Activated naive CD8-positive, alpha-beta T cell treated with anti-CD3 and anti-CD28 coated beads, Interleukin-2, amount 10 ng/mL, durations not matched to agents 7 days and 5 days (primary cell): ENCODE results near the gene PDE4D. TPM values are rescaled to one million over a fixed set of nuclear protein-coding genes. Genes with fewer than 3 reads are reported as not detected.
"Not testable (repeated sequence)": the region's sequence is repeated elsewhere in the genome, so short reads cannot be mapped to it uniquely, and the experiment has no call there.

Experiments
- ATAC-seq: fragments of 150-1000 bp; cut with Tn5 transposase; one replicate; pipeline ENCODE4 v1.10.0; 2021; ENCODE audit warnings: low read depth, moderate library complexity
- POLR2A ChIA-PET: fragments of 350-600 bp; sonication (Branson Sonifier 250); formaldehyde crosslinking; loops from one replicate; lab custom pipeline; 2021; ENCODE audit warnings: antibody characterized with exemption; lab: Charles Lee
- DNase-seq: peaks from one replicate; pipeline ENCODE4 v3.0.0; 2021
- H3K27ac Mint-ChIP-seq: one replicate; pipeline ENCODE4 v1.8.0; 2022; ENCODE audit warnings: mild to moderate bottlenecking, mixed read lengths
- H3K27me3 Mint-ChIP-seq: one replicate; pipeline ENCODE4 v1.8.0; 2022; ENCODE audit warnings: mild to moderate bottlenecking, moderate library complexity, mixed read lengths
- H3K36me3 Mint-ChIP-seq: one replicate; pipeline ENCODE4 v1.8.0; 2021; ENCODE audit warnings: mild to moderate bottlenecking, mixed read lengths
- H3K4me1 Mint-ChIP-seq: one replicate; pipeline ENCODE4 v1.8.0; 2021; ENCODE audit warnings: mixed read lengths
- H3K4me3 Mint-ChIP-seq: one replicate; pipeline ENCODE4 v1.8.0; 2022; ENCODE audit warnings: mild to moderate bottlenecking, moderate library complexity, mixed read lengths
- H3K9me3 Mint-ChIP-seq: one replicate; pipeline ENCODE4 v1.8.0; 2021; ENCODE audit warnings: mixed read lengths
- total RNA-seq, 2 experiments: library from RNA; stranded (reverse); gene quantifications; one replicate each; pipeline ENCODE4 v1.2.3, GENCODE V29; 2021

PDE4D gene
- total RNA-seq, 2 experiments from 2014 or later = 65.1 to 67.1 TPM

DNA sequence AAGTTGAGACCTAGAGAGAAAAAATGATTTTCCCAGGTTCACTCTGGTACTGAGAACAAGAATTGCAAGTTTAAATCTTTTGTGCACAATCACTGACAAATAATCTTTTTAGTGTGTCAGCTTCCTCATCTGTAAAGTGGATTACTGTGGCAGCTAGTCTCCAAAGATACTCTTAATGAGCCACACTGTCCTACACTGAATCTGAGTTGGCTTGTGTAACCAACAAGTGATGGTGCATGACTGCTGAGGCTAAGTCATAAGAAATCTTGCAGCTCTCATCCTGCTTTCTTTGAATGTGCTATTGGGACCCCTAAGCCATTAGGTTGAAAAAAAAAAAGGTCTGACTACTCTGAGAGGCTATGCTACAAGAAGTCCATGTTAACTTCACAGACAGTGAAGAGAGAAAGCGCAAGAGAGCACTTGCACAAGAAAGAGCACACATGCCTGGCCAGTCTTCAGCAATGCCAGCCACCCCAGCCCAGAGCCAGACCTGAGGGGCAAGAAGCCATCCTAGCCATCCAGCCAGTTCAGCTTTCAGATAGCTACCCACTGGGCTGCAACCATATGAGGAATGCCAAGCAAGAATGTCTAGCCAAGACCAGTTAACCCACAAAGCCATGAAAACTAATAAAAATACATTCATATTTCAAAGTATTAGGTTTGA is 891.2 kb downstream of the PDE4D start:
- ATAC-seq = no peak
- no peak for DNase-seq
- Mint-ChIP-seq H3K9me3 (no peaks in the 10 kb centered on the region), H3K27me3 (no peaks in the 10 kb centered on the region), H3K4me3 (no peak overlapping the region), H3K4me1 (peaks cover 40% of the 10 kb centered on the region), H3K36me3 (peaks cover 26% of the 10 kb centered on the region), H3K27ac (no peak overlapping the region)
- POLR2A ChIA-PET = no interaction called here

DNA sequence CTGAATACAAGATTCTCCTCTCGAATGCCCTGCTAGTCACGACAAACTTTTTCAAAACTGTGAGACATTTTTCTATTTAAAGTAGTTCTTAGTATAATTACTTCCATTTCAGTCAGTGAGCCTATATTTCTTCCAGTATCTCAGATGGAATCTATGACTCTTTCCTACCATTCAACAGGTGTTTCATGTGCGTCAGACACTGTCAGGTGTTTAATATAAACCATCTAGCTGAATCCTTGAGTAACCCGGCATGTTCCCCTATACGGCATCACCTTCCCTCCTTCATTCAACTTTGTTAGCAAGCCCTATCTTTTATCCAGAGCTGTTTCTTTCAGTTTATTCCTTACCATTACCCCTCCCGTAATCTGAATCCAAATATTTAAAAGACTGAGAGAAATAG is 891.8 kb downstream of the PDE4D start:
- Mint-ChIP-seq H3K4me1 (peaks cover 40% of the 10 kb centered on the region), H3K27ac (no peak overlapping the region), H3K27me3 (no peaks in the 10 kb centered on the region), H3K4me3 (no peak overlapping the region), H3K36me3 (peaks cover 26% of the 10 kb centered on the region), H3K9me3 (no peaks in the 10 kb centered on the region)
- ATAC-seq (no peak), DNase-seq (no peak)
- POLR2A ChIA-PET = no interaction called here

DNA sequence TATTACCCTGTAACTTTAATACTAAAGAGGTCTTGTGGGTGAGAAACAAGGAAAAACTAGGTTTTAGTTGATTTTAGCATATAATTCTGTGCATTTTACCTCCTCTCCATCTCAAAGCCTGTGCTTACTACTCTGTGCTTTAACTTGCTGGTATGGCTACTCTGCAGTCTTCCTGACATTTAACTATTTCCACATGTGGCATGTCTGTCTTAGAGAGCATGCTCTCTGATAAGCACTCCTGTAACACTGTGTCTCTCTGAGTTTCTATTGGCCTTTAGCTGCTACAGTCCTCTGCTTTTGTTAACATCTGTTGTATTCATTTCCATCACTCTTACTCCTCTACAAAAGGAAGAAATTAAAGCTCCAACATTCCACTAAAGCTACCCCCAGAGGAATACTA is 892.4 kb downstream of the PDE4D start:
- Mint-ChIP-seq H3K4me3 (no peak overlapping the region), H3K36me3 (peaks cover 24% of the 10 kb centered on the region), H3K9me3 (no peaks in the 10 kb centered on the region), H3K27me3 (no peaks in the 10 kb centered on the region), H3K27ac (no peak overlapping the region), H3K4me1 (peaks cover 36% of the 10 kb centered on the region)
- POLR2A ChIA-PET = no interaction called here
- DNase-seq = no peak
- no peak for ATAC-seq

DNA sequence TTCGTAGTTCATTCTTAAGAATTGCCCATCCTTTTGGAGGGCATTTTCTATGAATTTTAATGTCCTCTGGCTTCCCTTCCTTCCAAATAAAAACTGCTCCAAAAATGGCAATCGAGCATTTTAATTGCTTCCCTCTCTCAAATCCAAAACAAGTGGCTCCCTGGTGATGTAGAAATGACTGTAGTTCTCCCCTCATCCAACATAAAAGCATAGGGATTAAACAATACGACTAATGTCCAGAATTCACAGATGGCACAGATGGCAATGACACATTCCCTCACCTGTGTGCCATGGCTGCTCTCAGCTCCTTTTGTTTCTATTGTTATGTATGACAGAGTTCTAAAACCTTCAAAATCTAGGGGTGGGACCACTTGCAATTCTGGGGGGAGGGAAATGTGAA is 893.3 kb downstream of the PDE4D start:
- peaks cover 24% of the 10 kb centered on the region for H3K36me3 Mint-ChIP-seq
- no peak overlapping the region for H3K27ac Mint-ChIP-seq
- POLR2A ChIA-PET = no interaction called here
- no peak overlapping the region for H3K4me3 Mint-ChIP-seq
- H3K9me3 Mint-ChIP-seq = no peaks in the 10 kb centered on the region
- H3K27me3 Mint-ChIP-seq = no peaks in the 10 kb centered on the region
- peaks cover 33% of the 10 kb centered on the region for H3K4me1 Mint-ChIP-seq
- no peak for DNase-seq
- no peak for ATAC-seq

DNA sequence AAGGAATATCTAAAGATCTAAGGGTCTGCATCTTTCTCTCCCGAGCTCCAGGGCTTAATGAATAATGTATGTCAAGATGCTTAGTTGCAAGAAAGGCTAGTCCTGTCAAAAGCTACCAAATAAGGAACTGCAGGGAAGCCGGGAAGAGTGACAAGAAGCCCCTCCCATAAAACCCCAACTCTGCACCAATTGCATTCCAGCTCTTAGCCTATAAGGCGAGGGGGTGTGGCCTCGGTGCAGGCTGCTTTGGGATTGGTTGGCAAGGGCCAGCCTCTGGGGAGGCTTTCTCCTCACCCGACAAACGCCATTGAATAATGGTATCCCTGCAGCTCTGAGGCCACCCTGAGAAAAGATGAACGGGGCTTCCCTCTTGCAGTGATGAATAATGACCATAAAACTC is 893.7 kb downstream of the PDE4D start:
- H3K36me3 Mint-ChIP-seq = peaks cover 24% of the 10 kb centered on the region
- ATAC-seq = no peak
- H3K27ac Mint-ChIP-seq = no peak overlapping the region
- H3K9me3 Mint-ChIP-seq = no peaks in the 10 kb centered on the region
- no peak overlapping the region for H3K4me3 Mint-ChIP-seq
- no peak for DNase-seq
- H3K4me1 Mint-ChIP-seq = peaks cover 32% of the 10 kb centered on the region
- no peaks in the 10 kb centered on the region for H3K27me3 Mint-ChIP-seq
- POLR2A ChIA-PET = no interaction called here

DNA sequence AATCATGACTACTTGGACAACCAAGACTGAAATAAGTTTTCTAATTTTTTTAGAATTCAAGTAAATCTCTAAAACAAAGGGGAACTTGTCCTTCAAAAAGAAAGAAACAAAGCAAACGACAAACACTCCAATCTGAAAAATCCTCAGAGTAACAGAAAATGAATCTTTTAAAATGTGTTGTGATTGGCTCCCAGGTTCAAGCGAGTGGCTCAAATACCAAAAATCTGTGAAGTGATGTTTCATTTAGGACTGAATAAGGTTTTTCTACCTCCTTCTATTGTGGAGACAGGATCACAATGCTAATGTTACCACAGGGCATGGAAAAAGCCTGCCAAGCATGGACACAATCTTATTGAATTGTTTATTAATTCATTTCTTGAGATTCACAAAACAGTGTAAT is 895.0 kb downstream of the PDE4D start:
- peaks cover 24% of the 10 kb centered on the region for H3K36me3 Mint-ChIP-seq
- no peak overlapping the region for H3K27ac Mint-ChIP-seq
- no peaks in the 10 kb centered on the region for H3K9me3 Mint-ChIP-seq
- POLR2A ChIA-PET = no interaction called here
- ATAC-seq (no peak), DNase-seq (no peak)
- no peaks in the 10 kb centered on the region for H3K27me3 Mint-ChIP-seq
- peaks cover 30% of the 10 kb centered on the region for H3K4me1 Mint-ChIP-seq
- no peak overlapping the region for H3K4me3 Mint-ChIP-seq

DNA sequence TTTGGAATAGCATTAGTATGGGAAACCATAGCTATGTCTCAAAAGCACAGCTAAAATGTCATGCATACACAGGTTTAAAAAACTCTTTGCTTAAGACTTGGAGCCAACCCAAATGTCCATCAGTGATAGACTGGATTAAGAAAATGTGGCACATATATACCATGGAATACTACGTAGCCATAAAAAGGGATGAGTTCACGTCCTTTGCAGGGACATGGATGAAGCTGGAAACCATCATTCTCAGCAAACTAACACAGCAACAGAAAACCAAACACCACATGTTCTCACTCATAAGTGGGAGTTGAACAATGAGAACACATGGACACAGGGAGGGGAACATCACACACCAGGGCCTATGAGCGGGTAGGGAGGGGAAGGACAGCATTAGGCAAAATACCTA is 897.7 kb downstream of the PDE4D start:
- H3K27ac Mint-ChIP-seq, H3K27me3 Mint-ChIP-seq, ATAC-seq, POLR2A ChIA-PET, H3K4me3 Mint-ChIP-seq, DNase-seq, H3K9me3 Mint-ChIP-seq: not testable (repeated sequence)
- Mint-ChIP-seq H3K36me3 (peaks cover 18% of the 10 kb centered on the region), H3K4me1 (peaks cover 16% of the 10 kb centered on the region)

DNA sequence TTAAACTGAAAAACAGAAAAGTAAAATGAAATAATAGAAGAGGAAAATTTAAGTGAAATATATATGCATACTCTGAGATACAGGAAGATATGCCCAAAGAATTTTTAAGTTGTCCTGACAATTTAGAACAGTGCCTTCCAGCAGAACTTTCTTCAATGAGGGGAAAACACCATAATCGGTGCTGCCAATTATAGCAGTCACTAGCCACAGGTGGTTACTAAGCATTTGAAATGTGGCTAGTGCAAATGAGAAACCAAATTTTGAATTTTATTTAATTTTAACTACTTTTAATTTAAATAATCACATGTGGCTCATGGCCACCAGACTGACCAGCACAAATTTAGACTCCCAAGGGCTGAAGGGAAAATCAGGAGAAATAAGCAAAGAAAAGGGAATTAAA is 900.1 kb downstream of the PDE4D start:
- no peaks in the 10 kb centered on the region for H3K9me3 Mint-ChIP-seq
- ATAC-seq (no peak), DNase-seq (no peak)
- peaks cover 19% of the 10 kb centered on the region for H3K36me3 Mint-ChIP-seq
- peaks cover 8% of the 10 kb centered on the region for H3K4me1 Mint-ChIP-seq
- no peak overlapping the region for H3K4me3 Mint-ChIP-seq
- no peak overlapping the region for H3K27ac Mint-ChIP-seq
- H3K27me3 Mint-ChIP-seq = no peaks in the 10 kb centered on the region
- POLR2A ChIA-PET = no interaction called here

DNA sequence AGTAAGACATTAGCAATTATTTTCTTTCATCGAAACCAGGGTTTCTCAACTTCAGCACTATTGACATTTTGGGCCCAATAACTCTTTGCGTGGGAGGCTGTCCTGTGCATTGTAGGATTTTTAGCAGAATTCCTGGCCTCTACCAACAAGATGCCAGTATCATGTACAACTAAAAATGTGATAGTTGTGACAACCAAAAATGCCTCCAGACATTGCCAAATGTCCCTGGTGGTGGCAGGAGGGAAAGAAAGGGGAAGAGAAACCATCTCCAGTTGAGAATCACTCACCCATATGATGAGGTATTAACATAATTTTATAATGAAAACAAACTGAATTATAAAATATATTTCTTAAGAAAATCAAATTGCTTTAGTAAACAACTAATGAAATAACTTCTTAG is 904.6 kb downstream of the PDE4D start:
- peaks cover 36% of the 10 kb centered on the region for H3K36me3 Mint-ChIP-seq
- no peaks in the 10 kb centered on the region for H3K27me3 Mint-ChIP-seq
- DNase-seq (no peak), ATAC-seq (no peak)
- H3K9me3 Mint-ChIP-seq = no peaks in the 10 kb centered on the region
- POLR2A ChIA-PET = no interaction called here
- H3K27ac Mint-ChIP-seq = no peak overlapping the region
- H3K4me1 Mint-ChIP-seq = peaks cover 5% of the 10 kb centered on the region
- no peak overlapping the region for H3K4me3 Mint-ChIP-seq

DNA sequence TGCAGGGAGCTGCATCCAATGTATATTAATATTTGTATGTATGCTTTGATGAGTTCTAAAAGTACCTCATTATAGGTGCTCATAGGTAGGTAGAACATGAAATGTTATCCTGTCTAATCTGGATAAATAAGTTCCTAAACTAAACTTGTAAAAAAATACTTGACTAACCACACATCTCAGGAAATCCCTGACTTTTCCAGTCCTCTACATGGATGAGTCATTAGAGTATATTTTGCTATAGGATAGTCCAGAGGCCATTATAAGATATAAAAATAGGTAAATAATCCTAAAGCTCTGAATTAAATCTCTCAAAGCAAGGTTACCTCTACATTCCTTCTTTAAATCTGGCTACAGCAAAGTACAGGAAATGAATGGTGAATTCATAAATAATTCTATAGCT is 906.3 kb downstream of the PDE4D start:
- Mint-ChIP-seq H3K4me1 (peaks cover 1% of the 10 kb centered on the region), H3K27ac (no peak overlapping the region), H3K36me3 (peaks cover 45% of the 10 kb centered on the region), H3K4me3 (no peak overlapping the region), H3K9me3 (no peaks in the 10 kb centered on the region), H3K27me3 (no peaks in the 10 kb centered on the region)
- DNase-seq (no peak), ATAC-seq (no peak)
- POLR2A ChIA-PET = no interaction called here

DNA sequence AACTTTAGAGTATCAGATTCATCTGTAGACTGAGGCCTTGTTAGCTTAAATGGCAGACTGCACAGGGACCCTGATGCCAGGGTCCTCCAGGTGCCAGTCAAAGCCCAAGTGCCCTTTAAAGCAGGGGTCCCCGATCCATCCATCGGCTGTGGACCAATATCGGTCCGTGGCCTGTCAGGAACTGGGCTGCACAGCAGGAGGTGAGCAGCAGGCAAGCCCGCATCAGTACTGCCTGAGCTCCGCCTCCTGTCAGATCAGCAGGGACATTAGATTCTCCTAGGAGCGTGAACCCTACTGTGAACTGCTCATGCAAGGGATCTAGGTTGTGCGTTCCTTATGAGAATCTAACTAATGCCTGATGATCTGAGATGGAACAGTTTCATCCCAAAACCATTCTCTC is 907.2 kb downstream of the PDE4D start:
- no peak for ATAC-seq
- POLR2A ChIA-PET = no interaction called here

DNA sequence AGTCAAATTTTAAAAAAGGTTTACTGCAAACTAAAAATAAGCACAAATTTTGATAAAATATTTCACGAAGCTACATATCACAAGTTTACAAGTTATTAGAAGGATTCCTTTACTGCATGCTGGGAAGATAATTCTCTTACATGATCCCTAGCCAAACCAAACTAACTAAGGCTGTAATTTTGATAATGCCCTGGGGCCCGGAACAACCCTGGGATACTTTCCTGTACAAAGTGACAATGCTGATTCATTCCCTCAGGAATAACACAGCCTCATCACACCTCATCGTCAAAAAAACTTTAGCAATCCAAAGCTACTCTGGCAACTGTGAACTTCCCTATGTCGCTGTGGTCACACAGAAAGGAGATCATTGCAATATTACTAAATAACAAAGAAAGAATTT is 907.8 kb downstream of the PDE4D start:
- POLR2A ChIA-PET = no interaction called here
- Mint-ChIP-seq H3K36me3 (peaks cover 45% of the 10 kb centered on the region), H3K27me3 (no peaks in the 10 kb centered on the region), H3K4me1 (peaks cover 6% of the 10 kb centered on the region), H3K4me3 (no peak overlapping the region), H3K27ac (no peak overlapping the region), H3K9me3 (no peaks in the 10 kb centered on the region)
- DNase-seq (no peak), ATAC-seq (no peak)

More for the DNA sequence above, 907.2 kb downstream of the PDE4D start:
- Mint-ChIP-seq H3K9me3 (no peaks in the 10 kb centered on the region), H3K36me3 (peaks cover 42% of the 10 kb centered on the region), H3K27me3 (no peaks in the 10 kb centered on the region), H3K4me1 (peaks cover 3% of the 10 kb centered on the region), H3K4me3 (no peak overlapping the region), H3K27ac (no peak overlapping the region)
- no peak for DNase-seq

DNA sequence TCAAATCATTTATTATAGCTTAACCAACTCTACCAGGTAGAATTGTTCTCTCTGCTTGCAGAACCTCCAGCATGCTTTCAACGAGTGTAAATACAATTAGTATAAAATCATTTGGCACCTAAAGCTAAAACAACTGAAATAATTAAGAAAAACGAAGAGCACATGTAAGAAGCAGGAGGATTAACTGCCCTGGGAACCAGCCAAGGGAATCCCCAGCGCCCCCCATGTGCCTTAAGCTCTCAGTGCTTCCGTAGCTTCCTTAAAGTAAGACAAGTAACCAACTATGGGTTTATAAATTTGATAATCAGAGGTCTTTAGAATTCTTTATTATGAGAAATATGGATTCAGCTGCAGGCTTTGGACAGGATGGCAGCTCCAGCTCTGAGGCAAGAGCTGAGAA is 908.2 kb downstream of the PDE4D start:
- ATAC-seq (no peak), DNase-seq (no peak)
- Mint-ChIP-seq H3K4me1 (peaks cover 6% of the 10 kb centered on the region), H3K27me3 (no peaks in the 10 kb centered on the region), H3K36me3 (peaks cover 45% of the 10 kb centered on the region), H3K9me3 (no peaks in the 10 kb centered on the region), H3K4me3 (no peak overlapping the region), H3K27ac (no peak overlapping the region)
- POLR2A ChIA-PET = no interaction called here

DNA sequence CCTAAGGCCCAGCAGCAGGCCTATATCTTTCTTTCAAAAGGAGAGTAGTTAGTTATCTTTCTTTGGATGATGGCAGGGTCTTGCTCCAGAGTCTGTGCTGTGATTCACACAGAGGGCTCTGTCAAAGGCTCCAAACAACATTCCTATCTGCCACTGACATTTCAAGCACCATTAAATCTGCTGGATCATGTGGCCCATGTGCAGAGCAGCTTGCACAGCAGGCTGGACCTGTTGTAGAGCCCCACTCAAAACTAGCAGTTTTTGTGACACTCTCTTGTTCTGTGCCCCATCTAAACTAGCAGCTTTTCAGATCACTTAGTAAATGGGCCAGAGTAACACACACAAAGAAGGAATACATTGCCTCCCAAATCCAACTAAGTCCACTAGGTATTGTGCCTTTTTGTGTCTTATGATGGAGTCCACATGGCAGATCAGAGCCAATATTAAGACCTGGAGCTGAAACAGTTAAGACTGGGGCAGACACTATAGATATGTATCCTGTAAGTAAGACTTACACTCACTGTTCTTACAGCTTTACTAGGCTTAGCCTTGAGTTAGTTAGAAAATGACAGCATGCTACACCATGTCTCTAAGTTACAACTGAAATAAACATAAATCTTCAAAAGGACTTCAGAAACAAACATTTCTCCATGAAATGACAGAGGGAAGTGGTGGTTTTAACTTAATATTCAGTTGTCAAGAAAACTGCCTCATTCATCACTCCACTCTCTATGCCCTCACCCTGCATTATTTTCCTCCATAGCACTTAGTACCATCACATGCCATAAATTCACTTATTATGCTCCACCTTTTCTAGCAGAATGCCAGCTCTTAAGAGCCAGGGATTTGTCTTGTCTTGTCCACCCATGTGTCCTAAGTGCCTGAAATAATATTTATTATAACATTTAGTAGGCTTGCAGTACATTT is 909.7 kb downstream of the PDE4D start:
- H3K4me3 Mint-ChIP-seq = no peak overlapping the region
- H3K27ac Mint-ChIP-seq = no peak overlapping the region
- POLR2A ChIA-PET = no interaction called here
- DNase-seq (no peak), ATAC-seq (no peak)
- H3K4me1 Mint-ChIP-seq = peaks cover 6% of the 10 kb centered on the region
- H3K36me3 Mint-ChIP-seq = peaks cover 38% of the 10 kb centered on the region
- no peaks in the 10 kb centered on the region for H3K9me3 Mint-ChIP-seq
- no peaks in the 10 kb centered on the region for H3K27me3 Mint-ChIP-seq
